HepG2 (cell line): ENCODE data around the gene UNC5B.

Experiments used
- AHDC1 ChIP-seq: sonication (generic); formaldehyde crosslinking; IDR thresholded peaks from 2 replicates; pipeline ENCODE4 v1.5.1; 2020; ENCODE audit warnings: mild to moderate bottlenecking, missing genetic modification reagents, borderline replicate concordance
- CBFB ChIP-seq: sonication (generic); formaldehyde crosslinking; IDR thresholded peaks from 2 replicates; pipeline ENCODE4 v1.4.0; 2020; ENCODE audit warnings: missing genetic modification reagents
- DBP ChIP-seq: sonication (generic); formaldehyde crosslinking; IDR thresholded peaks from 2 replicates; pipeline ENCODE4 v1.4.0; 2020; ENCODE audit warnings: missing genetic modification reagents; ENCODE audit errors: not compliant biosample characterization
- E2F1 ChIP-seq: sonication (generic); formaldehyde crosslinking; IDR thresholded peaks from 2 replicates; pipeline ENCODE4 v1.5.0; 2020; ENCODE audit warnings: missing genetic modification reagents
- HCFC1 ChIP-seq: fragments of 150-350 bp; IDR thresholded peaks from 2 replicates; pipeline ENCODE4 v1.6.1; 2014; ENCODE audit warnings: low read depth, low read length
- HDAC2 ChIP-seq: sonication (generic); formaldehyde crosslinking; IDR thresholded peaks from 2 replicates; pipeline ENCODE4 v1.4.0; 2020; ENCODE audit warnings: missing genetic modification reagents
- JUN ChIP-seq: sonication (generic); formaldehyde crosslinking; IDR thresholded peaks from 2 replicates; pipeline ENCODE4 v1.4.0; 2020; ENCODE audit warnings: mild to moderate bottlenecking, missing genetic modification reagents
- MZF1 ChIP-seq: sonication (generic); formaldehyde crosslinking; IDR thresholded peaks from 2 replicates; pipeline ENCODE4 v1.8.1; 2023; ENCODE audit warnings: mild to moderate bottlenecking, missing genetic modification reagents, borderline replicate concordance
- PLSCR1 ChIP-seq: sonication (generic); formaldehyde crosslinking; IDR thresholded peaks from 2 replicates; pipeline ENCODE4 v1.5.0; 2020; ENCODE audit warnings: missing genetic modification reagents, mild to moderate bottlenecking, borderline replicate concordance
- POLR2A ChIP-seq, 2 experiments: IDR thresholded peaks; 2 replicates each; pipeline ENCODE4 v1.6.1; 2011; ENCODE audit warnings: low read depth in 2 of 2, low read length in 2 of 2, mild to moderate bottlenecking in 1 of 2, moderate library complexity in 1 of 2; ENCODE audit not compliant: insufficient read depth in 1 of 2
- TAF1 ChIP-seq: sonication (generic); formaldehyde crosslinking; IDR thresholded peaks from 2 replicates; pipeline ENCODE4 v1.4.0; 2020; ENCODE audit warnings: missing genetic modification reagents
- UBTF ChIP-seq: sonication (generic); formaldehyde crosslinking; IDR thresholded peaks from 2 replicates; pipeline ENCODE4 v1.4.0; 2020; ENCODE audit warnings: mild to moderate bottlenecking, missing genetic modification reagents
- ZNF24 ChIP-seq: fragments of 450-650 bp; IDR thresholded peaks from 2 replicates; pipeline ENCODE4 v1.6.1; 2017; ENCODE audit warnings: antibody characterized with exemption, mild to moderate bottlenecking

GRCh38 chr10:71222601-71223346, 10.4 kb downstream of the UNC5B start:
- TF ChIP-seq PLSCR1 (CRISPR knock-in tag) (no peak), DBP (CRISPR knock-in tag) (no peak), ZNF24 (no peak), CBFB (CRISPR knock-in tag) (no peak), HCFC1 (no peak), TAF1 (CRISPR knock-in tag) (no peak), AHDC1 (CRISPR knock-in tag) (no peak), E2F1 (CRISPR knock-in tag) (no peak), HDAC2 (no peak), POLR2A (IDR thresholded peaks at IDR 0.05; ENCODE audit: insufficient read depth in 1 of 2, low read depth in 2 of 2, low read length in 2 of 2) (no peak), UBTF (no peak), MZF1 (CRISPR knock-in tag) (no peak), JUN (CRISPR knock-in tag) (no peak)
